TTC549 (cell line): ENCODE data around the gene GAGE12E.
"Not testable (repeated sequence)": the region's sequence is repeated elsewhere in the genome, so short reads cannot be mapped to it uniquely, and the experiment has no call there.

ENCODE experiments used
- FAIRE-seq: peaks from 2 replicates; lab custom pipeline; 2012; peaks lifted over from hg19 to GRCh38; lab: Jason Lieb, UNC

GAGE12E gene, protein sequence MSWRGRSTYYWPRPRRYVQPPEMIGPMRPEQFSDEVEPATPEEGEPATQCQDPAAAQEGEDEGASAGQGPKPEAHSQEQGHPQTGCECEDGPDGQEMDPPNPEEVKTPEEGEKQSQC

DNA sequence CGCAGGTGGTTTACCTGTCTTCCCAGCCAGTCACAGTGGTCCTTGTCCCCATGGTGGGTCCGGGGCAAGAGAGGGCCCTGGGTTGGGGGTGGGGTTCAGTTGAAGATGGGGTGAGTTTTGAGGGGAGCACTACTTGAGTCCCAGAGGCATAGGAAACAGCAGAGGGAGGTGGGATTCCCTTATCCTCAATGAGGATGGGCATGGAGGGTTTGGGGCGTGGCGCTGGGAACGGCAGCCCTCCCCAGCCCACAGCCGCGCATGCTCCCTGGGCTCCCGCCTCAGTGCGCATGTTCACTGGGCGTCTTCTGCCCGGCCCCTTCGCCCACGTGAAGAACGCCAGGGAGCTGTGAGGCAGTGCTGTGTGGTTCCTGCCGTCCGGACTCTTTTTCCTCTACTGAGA, at the start of gene GAGE12E:
GAGE12E (plus strand) TSS at position 301 of the 400 bp plus-strand sequence. CDS start 1,155 bp downstream, outside the sequence.
- FAIRE-seq = not testable (repeated sequence)

DNA sequence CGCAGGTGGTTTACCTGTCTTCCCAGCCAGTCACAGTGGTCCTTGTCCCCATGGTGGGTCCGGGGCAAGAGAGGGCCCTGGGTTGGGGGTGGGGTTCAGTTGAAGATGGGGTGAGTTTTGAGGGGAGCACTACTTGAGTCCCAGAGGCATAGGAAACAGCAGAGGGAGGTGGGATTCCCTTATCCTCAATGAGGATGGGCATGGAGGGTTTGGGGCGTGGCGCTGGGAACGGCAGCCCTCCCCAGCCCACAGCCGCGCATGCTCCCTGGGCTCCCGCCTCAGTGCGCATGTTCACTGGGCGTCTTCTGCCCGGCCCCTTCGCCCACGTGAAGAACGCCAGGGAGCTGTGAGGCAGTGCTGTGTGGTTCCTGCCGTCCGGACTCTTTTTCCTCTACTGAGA, 19.2 kb upstream of the GAGE12E start, which contains the start of gene GAGE12C:
GAGE12C (plus strand) TSS at position 301 of the 400 bp plus-strand sequence. CDS start 1,155 bp downstream, outside the sequence.
- not testable (repeated sequence) for FAIRE-seq

DNA sequence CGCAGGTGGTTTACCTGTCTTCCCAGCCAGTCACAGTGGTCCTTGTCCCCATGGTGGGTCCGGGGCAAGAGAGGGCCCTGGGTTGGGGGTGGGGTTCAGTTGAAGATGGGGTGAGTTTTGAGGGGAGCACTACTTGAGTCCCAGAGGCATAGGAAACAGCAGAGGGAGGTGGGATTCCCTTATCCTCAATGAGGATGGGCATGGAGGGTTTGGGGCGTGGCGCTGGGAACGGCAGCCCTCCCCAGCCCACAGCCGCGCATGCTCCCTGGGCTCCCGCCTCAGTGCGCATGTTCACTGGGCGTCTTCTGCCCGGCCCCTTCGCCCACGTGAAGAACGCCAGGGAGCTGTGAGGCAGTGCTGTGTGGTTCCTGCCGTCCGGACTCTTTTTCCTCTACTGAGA, 9.7 kb upstream of the GAGE12E start, which contains the start of gene GAGE12D:
GAGE12D (plus strand) TSS at position 301 of the 400 bp plus-strand sequence. CDS start 1,155 bp downstream, outside the sequence.
- FAIRE-seq = not testable (repeated sequence)

DNA sequence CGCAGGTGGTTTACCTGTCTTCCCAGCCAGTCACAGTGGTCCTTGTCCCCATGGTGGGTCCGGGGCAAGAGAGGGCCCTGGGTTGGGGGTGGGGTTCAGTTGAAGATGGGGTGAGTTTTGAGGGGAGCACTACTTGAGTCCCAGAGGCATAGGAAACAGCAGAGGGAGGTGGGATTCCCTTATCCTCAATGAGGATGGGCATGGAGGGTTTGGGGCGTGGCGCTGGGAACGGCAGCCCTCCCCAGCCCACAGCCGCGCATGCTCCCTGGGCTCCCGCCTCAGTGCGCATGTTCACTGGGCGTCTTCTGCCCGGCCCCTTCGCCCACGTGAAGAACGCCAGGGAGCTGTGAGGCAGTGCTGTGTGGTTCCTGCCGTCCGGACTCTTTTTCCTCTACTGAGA, 9.5 kb downstream of the GAGE12E start, which contains the start of gene GAGE12F:
GAGE12F (plus strand) TSS at position 301 of the 400 bp plus-strand sequence. CDS start 1,155 bp downstream, outside the sequence.
- not testable (repeated sequence) for FAIRE-seq

DNA sequence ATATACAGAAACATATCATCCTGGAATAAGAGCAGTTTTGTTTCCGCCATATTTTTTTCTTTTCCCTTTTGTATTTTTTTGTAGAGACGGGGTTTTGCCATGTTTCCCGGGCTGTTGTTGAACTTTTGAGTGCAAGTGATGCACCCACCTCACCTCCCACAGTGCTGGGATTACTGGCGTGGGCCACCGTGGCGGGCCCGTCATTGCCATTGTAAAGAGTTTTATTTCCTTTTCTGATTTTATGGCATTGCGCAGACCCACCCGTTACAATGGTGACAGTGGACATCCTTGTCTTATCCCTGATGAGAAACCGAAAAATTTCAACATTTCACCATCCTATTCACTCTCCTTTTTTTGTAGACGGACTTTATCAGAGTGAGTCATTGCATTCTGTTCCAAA, 17.6 kb downstream of the GAGE12E start:
- FAIRE-seq = not testable (repeated sequence)

DNA sequence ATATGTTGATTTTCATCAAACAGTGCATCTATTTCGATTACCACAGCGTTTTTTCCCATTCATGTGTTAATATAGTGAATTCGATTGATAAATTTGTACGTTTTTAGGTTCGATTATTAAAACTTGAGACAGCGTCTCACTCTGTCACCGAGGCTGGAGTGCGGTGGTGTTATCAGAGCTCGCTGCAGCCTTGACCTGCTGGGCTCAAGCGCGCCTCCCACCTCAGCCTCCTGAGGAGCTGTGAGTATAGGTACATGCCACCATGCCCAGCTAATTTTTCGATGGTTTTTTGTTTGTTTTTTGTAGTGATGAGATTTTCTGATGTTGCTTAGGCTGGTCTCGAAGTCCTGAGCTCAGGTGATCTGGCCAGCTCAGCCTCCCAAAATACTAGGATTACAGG, 18.1 kb downstream of the GAGE12E start:
- not testable (repeated sequence) for FAIRE-seq

DNA sequence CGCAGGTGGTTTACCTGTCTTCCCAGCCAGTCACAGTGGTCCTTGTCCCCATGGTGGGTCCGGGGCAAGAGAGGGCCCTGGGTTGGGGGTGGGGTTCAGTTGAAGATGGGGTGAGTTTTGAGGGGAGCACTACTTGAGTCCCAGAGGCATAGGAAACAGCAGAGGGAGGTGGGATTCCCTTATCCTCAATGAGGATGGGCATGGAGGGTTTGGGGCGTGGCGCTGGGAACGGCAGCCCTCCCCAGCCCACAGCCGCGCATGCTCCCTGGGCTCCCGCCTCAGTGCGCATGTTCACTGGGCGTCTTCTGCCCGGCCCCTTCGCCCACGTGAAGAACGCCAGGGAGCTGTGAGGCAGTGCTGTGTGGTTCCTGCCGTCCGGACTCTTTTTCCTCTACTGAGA, 19.0 kb downstream of the GAGE12E start, which contains the start of gene GAGE12G:
GAGE12G (plus strand) TSS at position 301 of the 400 bp plus-strand sequence. CDS start 1,155 bp downstream, outside the sequence.
- not testable (repeated sequence) for FAIRE-seq

DNA sequence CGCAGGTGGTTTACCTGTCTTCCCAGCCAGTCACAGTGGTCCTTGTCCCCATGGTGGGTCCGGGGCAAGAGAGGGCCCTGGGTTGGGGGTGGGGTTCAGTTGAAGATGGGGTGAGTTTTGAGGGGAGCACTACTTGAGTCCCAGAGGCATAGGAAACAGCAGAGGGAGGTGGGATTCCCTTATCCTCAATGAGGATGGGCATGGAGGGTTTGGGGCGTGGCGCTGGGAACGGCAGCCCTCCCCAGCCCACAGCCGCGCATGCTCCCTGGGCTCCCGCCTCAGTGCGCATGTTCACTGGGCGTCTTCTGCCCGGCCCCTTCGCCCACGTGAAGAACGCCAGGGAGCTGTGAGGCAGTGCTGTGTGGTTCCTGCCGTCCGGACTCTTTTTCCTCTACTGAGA, 28.6 kb downstream of the GAGE12E start, which contains the start of gene GAGE12H:
GAGE12H (plus strand) TSS at position 301 of the 400 bp plus-strand sequence. CDS start 1,155 bp downstream, outside the sequence.
- not testable (repeated sequence) for FAIRE-seq

DNA sequence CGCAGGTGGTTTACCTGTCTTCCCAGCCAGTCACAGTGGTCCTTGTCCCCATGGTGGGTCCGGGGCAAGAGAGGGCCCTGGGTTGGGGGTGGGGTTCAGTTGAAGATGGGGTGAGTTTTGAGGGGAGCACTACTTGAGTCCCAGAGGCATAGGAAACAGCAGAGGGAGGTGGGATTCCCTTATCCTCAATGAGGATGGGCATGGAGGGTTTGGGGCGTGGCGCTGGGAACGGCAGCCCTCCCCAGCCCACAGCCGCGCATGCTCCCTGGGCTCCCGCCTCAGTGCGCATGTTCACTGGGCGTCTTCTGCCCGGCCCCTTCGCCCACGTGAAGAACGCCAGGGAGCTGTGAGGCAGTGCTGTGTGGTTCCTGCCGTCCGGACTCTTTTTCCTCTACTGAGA, 38.1 kb downstream of the GAGE12E start, which contains the start of gene GAGE2A:
GAGE2A (plus strand) TSS at position 301 of the 400 bp plus-strand sequence. CDS start 1,155 bp downstream, outside the sequence.
- FAIRE-seq = not testable (repeated sequence)

DNA sequence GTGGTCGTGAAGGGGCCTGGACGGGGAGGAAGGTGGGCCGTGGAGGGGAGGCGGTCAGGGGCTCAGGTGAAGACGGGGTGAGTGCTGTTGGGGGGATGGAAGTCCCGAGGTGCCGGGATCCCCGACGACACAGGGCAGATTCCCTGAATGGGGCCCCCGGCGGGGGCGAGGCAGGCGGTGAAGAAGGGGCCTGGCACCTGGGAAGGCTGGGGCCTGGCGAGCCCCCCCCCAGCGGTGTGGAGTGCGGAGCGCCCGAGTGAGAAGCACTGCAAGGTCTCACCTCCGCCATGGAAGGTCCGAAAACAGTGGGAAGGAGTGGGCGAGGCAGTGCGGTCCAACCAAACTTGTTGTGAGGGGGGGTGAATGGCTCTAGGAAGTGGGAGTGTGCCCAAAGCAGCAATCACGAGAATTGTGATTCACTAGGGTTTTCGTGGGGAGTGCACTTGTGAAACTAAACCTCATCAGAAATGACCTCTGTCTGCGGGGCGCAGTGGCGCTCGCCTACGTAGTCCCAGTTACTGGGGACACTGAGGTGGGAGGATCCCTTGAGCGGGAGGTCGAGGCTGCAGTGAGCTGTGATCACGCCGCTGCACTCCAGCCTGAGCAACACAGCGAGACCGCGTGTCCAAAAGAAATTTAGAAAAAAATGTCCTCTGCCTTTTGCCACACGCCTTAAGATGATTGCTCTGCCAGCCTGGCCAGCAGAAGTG, 38.8 kb downstream of the GAGE12E start:
- not testable (repeated sequence) for FAIRE-seq

DNA sequence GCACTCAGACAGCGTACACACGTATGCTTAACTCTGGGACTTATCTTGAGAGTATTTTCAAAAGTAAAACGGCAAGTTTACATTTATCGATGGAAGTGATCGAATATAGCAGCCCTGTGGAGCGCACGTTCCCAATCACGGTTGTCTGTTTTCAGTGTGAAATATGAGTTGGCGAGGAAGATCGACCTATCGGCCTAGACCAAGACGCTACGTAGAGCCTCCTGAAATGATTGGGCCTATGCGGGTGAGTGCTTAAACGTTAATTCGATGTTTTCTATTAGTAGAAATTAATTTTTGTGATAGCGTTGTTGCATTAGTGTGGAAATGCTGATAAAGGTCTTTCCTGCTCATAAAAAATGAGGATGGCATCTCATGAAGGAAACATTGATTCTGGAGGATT, 39.4 kb downstream of the GAGE12E start:
- not testable (repeated sequence) for FAIRE-seq

DNA sequence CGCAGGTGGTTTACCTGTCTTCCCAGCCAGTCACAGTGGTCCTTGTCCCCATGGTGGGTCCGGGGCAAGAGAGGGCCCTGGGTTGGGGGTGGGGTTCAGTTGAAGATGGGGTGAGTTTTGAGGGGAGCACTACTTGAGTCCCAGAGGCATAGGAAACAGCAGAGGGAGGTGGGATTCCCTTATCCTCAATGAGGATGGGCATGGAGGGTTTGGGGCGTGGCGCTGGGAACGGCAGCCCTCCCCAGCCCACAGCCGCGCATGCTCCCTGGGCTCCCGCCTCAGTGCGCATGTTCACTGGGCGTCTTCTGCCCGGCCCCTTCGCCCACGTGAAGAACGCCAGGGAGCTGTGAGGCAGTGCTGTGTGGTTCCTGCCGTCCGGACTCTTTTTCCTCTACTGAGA, 47.6 kb downstream of the GAGE12E start, which contains the start of gene GAGE1:
GAGE1 (plus strand) TSS at position 301 of the 400 bp plus-strand sequence. CDS start 1,155 bp downstream, outside the sequence.
- FAIRE-seq = not testable (repeated sequence)
